GM12873 (cell line): ENCODE results near the gene RAX2.

Experiments used
- TF ChIP-seq, protein P1 (sequence below): IDR thresholded peaks from 2 replicates; pipeline ENCODE4 v1.5.1; 2012; ENCODE audit warnings: low read depth, mild to moderate bottlenecking, moderate library complexity, low read length, control low read depth; ENCODE audit not compliant: insufficient read depth; ENCODE audit errors: missing control alignments

Gene RAX2

GRCh38 chr19:3781603-3782002 is 9.6 kb upstream of the RAX2 start:
- TF ChIP-seq, protein P1, sequence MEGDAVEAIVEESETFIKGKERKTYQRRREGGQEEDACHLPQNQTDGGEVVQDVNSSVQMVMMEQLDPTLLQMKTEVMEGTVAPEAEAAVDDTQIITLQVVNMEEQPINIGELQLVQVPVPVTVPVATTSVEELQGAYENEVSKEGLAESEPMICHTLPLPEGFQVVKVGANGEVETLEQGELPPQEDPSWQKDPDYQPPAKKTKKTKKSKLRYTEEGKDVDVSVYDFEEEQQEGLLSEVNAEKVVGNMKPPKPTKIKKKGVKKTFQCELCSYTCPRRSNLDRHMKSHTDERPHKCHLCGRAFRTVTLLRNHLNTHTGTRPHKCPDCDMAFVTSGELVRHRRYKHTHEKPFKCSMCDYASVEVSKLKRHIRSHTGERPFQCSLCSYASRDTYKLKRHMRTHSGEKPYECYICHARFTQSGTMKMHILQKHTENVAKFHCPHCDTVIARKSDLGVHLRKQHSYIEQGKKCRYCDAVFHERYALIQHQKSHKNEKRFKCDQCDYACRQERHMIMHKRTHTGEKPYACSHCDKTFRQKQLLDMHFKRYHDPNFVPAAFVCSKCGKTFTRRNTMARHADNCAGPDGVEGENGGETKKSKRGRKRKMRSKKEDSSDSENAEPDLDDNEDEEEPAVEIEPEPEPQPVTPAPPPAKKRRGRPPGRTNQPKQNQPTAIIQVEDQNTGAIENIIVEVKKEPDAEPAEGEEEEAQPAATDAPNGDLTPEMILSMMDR, result no peak

GRCh38 chr19:3780786-3781304 is 8.8 kb upstream of the RAX2 start:
- TF ChIP-seq, protein P1, result no peak

DNA sequence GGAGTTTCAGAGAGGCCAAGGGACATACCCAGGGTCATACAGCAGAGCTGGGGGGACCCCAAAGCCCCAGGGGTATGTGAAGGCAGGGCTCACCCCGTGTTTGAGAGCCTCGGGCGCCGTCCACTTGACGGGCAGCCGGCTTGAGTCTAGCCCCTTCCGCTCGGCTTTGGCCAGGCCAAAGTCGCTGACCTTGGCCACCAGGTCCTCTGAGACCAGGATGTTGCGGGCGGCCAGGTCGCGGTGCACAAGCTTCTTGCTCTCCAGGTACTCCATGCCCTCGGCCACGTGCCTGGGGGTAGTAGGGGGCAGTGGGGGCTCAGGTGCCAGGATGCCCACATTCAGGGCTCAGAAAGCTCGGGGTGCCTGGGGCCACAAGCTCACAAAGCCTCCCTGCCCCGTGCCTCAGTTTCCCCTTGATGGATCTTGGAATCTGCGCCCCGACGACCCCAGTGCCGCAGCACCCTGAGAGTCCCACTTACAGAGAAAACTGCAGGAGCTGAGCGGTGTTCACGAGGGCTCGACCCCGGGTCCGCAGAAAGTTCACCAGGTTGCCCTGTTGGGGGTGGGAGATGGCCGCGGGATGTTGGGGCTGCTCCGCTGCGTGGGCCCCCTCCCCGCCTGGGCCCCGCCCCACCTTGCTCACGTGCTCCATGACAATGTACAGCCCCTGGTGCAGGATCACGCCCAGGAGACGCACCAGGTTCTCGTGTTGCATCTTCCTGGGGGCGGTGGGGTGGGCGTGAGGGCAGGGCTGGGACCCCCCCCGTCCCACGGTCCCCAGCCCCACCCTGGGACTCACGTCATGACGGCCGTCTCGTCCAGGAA is 7.1 kb upstream of the RAX2 start:
- TF ChIP-seq, protein P1, result no peak

DNA sequence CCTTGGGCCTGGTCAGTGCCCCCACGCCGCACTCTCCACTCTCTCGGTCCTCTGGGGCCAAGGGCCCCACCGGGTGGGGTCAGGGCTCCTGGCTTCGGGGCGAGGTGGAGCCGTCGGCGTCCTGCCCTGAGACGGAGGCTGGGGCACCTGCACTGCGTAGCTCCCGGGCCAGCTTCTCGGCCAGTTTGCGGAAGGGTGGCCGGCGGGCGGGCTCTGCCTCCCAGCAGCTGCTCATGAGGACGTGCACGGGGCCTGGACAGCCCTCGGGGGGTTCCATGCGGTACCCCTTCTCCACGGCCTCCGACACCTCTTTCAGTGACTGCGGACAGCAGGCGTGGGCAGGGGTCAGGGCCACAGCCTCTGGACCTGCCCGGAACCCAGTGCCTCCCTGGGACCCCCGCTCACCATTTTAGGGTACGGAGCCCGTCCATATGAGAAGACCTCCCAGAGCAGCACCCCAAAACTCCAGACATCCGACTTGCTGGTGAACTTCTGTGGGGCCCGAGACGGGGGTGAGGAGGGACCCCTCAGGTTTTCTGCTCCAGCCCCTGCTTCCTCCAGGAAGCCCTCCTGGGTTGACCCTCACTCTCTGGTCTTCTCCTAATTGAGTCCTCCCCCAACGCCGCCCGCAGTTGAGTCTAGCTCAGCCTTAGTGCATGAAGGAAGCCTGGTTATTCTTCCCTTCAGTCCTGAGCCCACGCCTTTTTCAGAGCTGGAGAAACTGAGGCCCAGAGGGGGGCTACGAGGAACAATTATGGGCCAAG is 6.3 kb upstream of the RAX2 start:
- TF ChIP-seq, protein P1, result no peak

DNA sequence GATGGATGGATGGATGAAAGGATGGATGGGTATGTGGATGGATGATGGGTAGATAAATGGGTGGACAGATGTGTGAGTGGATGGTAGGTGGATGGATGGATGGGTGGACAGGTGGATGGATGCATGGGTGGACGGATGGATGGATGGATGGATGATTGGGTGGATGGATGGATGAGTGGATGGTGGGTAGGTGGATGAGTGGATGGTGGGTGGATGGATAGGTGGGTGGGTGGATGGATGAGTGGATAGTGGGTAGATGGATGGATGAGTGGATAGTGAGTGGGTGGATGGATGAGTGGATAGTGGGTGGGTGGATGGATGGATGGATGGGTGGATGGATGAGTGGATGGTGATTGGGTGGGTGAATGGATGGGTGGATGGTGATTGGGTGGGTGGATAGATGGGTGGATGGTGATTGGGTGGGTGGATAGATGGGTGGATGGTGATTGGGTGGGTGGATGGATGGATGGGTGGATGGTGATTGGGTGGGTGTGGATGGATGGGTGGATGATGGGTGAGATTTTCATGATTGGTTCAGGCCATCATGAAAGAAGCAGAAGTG is 4.5 kb upstream of the RAX2 start:
- TF ChIP-seq, protein P1, result no peak

- TF ChIP-seq, protein P1, result no peak
These were observed 3.8 kb upstream of the RAX2 start for GRCh38 chr19:3775831-3776230.

GRCh38 chr19:3775374-3775711 is 3.3 kb upstream of the RAX2 start:
- TF ChIP-seq, protein P1, result no peak
